Measurements from ENCODE around the gene WDR5. TPM values are rescaled to one million over a fixed set of nuclear protein-coding genes. Genes with fewer than 3 reads are reported as not detected.

WDR5 gene
- total and polyA plus RNA-seq, 7 experiments from 2014 or later: 13.8 to 42.3 (median 20.2) TPM

DNA sequence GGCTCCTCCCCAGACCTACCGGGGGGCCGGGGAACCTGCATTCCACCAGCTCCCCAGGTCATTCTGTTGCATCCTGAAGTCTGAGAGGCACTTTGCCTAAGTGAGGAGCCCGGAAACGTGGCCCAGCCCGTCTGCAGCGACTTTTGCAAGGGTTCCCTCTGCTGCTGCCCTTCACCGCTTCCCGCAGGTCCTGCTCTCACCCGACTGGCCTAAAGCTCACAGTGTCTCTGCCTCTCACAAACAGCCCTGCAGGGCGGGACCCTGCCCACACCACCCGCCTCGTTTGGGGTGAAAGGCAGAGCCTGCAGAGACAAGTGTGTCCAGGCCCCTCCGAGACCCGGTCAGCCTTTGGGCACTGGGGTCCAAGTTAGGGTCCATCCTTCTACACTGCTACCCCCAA is 9.5 kb upstream of the WDR5 start:
- Mint-ChIP-seq H3K27ac (no peak overlapping the region), H3K4me3 (no peak overlapping the region), H3K4me1 (peaks cover 0 to 6% (median 0%) of the 10 kb centered on the region in 7 donors), H3K9me3 (no peaks in the 10 kb centered on the region), H3K27me3 (no peaks in the 10 kb centered on the region), H3K36me3 (no peaks in the 10 kb centered on the region)
- intact Hi-C loops (cut with micrococcal nuclease): no loop called here
- H3K9me3 ChIP-seq (ENCODE audit: control insufficient read depth in 2 of 3, low read length in 3 of 3): no peaks in the 10 kb centered on the region
- ChIA-PET CTCF (no interaction called here), POLR2A (no interaction called here)
- DNase-seq: no peak
- no peaks in the 10 kb centered on the region for H3K27me3 ChIP-seq (ENCODE audit: control insufficient read depth in 2 of 2, insufficient read depth in 2 of 2, low read length in 2 of 2)
- no peaks in the 10 kb centered on the region for H3K4me1 ChIP-seq (ENCODE audit: control insufficient read depth in 2 of 2, insufficient read depth in 2 of 2, low read length in 2 of 2)
- H3K27ac ChIP-seq (ENCODE audit: low read depth, low read length): no peak overlapping the region
- H3K4me3 ChIP-seq (ENCODE audit: low read length): no peak overlapping the region
- no peak for ATAC-seq
- H3K36me3 ChIP-seq (ENCODE audit: control insufficient read depth in 2 of 3, insufficient read depth in 3 of 3, low read length in 3 of 3): no peaks in the 10 kb centered on the region

DNA sequence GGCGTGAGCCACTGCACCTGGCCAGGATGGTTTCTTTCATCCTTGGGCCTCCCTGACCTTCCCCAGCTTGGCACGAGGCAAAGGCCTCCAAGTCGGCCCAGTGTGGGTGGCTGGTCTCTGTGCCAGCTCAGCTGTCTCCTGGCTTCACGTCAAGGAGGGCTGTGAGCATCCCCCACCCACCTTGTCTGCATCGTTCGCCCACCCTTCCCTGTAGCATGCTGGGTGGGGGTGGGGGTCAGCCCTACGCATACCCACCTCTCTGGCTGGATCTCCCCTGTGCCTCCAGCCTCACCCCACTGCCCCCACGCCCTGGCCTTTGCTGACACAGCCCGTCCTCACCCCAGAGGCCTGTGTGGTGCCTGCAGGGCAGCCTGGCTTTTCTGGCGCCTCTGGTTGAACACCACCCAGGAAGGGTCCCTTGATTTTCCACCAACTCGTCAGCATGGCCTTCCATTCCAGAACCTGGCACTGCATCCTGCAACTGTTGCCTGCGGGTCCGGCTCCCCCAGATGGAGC is 8.8 kb upstream of the WDR5 start:
- H3K36me3 Mint-ChIP-seq: no peaks in the 10 kb centered on the region
- H3K4me3 ChIP-seq (ENCODE audit: low read length): no peak overlapping the region
- H3K9me3 ChIP-seq (ENCODE audit: control insufficient read depth in 2 of 3, low read length in 3 of 3): no peaks in the 10 kb centered on the region
- no peaks in the 10 kb centered on the region for H3K4me1 ChIP-seq (ENCODE audit: control insufficient read depth in 2 of 2, insufficient read depth in 2 of 2, low read length in 2 of 2)
- ChIA-PET POLR2A (no interaction called here), CTCF (no interaction called here)
- intact Hi-C loops (cut with micrococcal nuclease): no loop called here
- H3K27me3 ChIP-seq (ENCODE audit: control insufficient read depth in 2 of 2, insufficient read depth in 2 of 2, low read length in 2 of 2): no peaks in the 10 kb centered on the region
- ATAC-seq: no peak
- no peaks in the 10 kb centered on the region for H3K9me3 Mint-ChIP-seq
- H3K27ac Mint-ChIP-seq: no peak overlapping the region
- no peaks in the 10 kb centered on the region for H3K36me3 ChIP-seq (ENCODE audit: control insufficient read depth in 2 of 3, insufficient read depth in 3 of 3, low read length in 3 of 3)
- DNase-seq: no peak
- no peak overlapping the region for H3K4me3 Mint-ChIP-seq
- H3K27ac ChIP-seq (ENCODE audit: low read depth, low read length): no peak overlapping the region
- H3K27me3 Mint-ChIP-seq: no peaks in the 10 kb centered on the region
- peaks cover 0 to 7% (median 3%) of the 10 kb centered on the region in 7 donors for H3K4me1 Mint-ChIP-seq

DNA sequence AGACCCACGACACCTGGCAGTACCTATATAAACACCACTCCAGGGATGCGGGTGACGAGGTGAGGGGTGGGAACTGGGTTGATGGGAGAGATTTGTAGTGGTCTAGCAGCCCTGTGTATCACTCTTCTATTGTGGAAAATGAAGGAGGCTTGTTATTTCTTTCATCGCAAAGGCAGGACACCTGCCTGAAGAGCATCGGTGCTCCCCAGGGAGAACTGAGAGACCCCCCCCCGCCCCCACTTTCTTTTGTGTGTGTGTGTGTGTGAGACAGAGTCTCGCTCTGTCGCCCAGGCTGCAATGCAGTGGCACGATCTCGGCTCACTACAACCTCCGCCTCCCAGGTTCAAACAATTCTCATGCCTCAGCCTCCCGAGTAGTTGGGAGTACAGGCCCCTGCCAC is 8.3 kb upstream of the WDR5 start:
- Histone ChIP-seq H3K4me3 (ENCODE audit: low read length) (no peak overlapping the region), H3K27ac (ENCODE audit: low read depth, low read length) (no peak overlapping the region), H3K4me1 (ENCODE audit: control insufficient read depth in 2 of 2, insufficient read depth in 2 of 2, low read length in 2 of 2) (no peaks in the 10 kb centered on the region), H3K9me3 (ENCODE audit: control insufficient read depth in 2 of 3, low read length in 3 of 3) (no peaks in the 10 kb centered on the region), H3K36me3 (ENCODE audit: control insufficient read depth in 2 of 3, insufficient read depth in 3 of 3, low read length in 3 of 3) (no peaks in the 10 kb centered on the region), H3K27me3 (ENCODE audit: control insufficient read depth in 2 of 2, insufficient read depth in 2 of 2, low read length in 2 of 2) (no peaks in the 10 kb centered on the region)
- ATAC-seq: no peak
- no peaks in the 10 kb centered on the region for H3K36me3 Mint-ChIP-seq
- no peak for DNase-seq
- ChIA-PET POLR2A (no interaction called here), CTCF (no interaction called here)
- H3K27ac Mint-ChIP-seq: no peak overlapping the region
- H3K27me3 Mint-ChIP-seq: no peaks in the 10 kb centered on the region
- intact Hi-C loops (cut with micrococcal nuclease): no loop called here
- H3K4me3 Mint-ChIP-seq: no peak overlapping the region
- no peaks in the 10 kb centered on the region for H3K9me3 Mint-ChIP-seq
- H3K4me1 Mint-ChIP-seq: peaks cover 0 to 9% (median 3%) of the 10 kb centered on the region in 7 donors

DNA sequence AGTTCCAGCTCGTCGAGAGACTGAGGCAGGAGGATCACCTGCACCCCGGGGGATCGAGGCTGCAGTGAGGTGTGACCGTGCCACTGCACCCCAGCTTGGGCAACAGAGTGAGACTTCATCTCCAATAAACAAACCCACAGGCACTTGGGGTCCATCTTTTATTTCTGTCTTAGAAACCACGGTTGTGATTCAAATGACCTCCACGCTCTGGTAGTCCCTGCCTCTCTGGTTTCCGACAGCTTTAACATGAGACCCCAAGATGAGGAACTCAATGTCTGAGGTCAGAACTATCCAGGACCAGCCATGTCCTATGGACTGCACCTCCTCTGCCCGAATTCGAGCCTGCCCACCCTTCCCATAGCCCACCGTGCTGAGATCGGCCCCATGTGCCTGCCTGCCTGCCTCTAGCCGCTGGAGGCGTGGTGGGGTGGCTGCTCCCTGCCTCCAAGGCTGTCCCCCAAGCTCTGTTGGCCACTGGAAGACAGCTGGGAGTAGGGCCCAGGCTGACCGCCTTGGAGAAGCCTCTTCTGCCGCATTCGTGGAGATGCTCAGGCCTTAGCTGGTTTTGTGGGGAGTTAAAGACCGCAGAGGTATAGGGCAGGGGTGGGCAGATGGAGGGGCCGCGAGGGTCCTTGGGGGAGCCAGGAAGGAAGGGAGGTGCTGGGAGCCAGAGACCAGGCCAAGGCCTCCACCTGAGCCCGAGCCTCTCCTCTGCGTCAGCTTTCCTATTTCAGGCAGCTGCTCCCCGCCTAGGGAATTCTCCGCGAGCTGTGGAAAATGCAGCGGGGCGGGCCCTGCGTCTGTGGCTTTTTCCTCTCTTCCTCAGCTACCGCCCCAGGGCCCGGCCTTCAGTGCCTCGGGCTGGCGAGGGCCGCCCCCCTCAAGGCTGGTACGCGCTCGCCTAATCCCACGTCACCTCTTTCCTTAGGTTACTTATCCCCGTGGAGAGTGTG is 6.9 kb upstream of the WDR5 start:
- H3K4me3 ChIP-seq (ENCODE audit: low read length): no peak overlapping the region
- POLR2A ChIA-PET: no interaction called here
- ATAC-seq (no peak), DNase-seq (no peak)
- no peaks in the 10 kb centered on the region for H3K27me3 ChIP-seq (ENCODE audit: control insufficient read depth in 2 of 2, insufficient read depth in 2 of 2, low read length in 2 of 2)
- no peak overlapping the region for H3K4me3 Mint-ChIP-seq
- no peaks in the 10 kb centered on the region for H3K9me3 Mint-ChIP-seq
- no peaks in the 10 kb centered on the region for H3K4me1 ChIP-seq (ENCODE audit: control insufficient read depth in 2 of 2, insufficient read depth in 2 of 2, low read length in 2 of 2)
- peaks cover 2 to 16% (median 8%) of the 10 kb centered on the region in 7 donors for H3K4me1 Mint-ChIP-seq
- H3K27me3 Mint-ChIP-seq: no peaks in the 10 kb centered on the region
- H3K36me3 ChIP-seq (ENCODE audit: control insufficient read depth in 2 of 3, insufficient read depth in 3 of 3, low read length in 3 of 3): no peaks in the 10 kb centered on the region
- CTCF ChIA-PET: no interaction called here
- H3K27ac Mint-ChIP-seq: no peak overlapping the region
- no peaks in the 10 kb centered on the region for H3K9me3 ChIP-seq (ENCODE audit: control insufficient read depth in 2 of 3, low read length in 3 of 3)
- no peaks in the 10 kb centered on the region for H3K36me3 Mint-ChIP-seq
- H3K27ac ChIP-seq (ENCODE audit: low read depth, low read length): no peak overlapping the region
- intact Hi-C loops (cut with micrococcal nuclease): no loop called here

DNA sequence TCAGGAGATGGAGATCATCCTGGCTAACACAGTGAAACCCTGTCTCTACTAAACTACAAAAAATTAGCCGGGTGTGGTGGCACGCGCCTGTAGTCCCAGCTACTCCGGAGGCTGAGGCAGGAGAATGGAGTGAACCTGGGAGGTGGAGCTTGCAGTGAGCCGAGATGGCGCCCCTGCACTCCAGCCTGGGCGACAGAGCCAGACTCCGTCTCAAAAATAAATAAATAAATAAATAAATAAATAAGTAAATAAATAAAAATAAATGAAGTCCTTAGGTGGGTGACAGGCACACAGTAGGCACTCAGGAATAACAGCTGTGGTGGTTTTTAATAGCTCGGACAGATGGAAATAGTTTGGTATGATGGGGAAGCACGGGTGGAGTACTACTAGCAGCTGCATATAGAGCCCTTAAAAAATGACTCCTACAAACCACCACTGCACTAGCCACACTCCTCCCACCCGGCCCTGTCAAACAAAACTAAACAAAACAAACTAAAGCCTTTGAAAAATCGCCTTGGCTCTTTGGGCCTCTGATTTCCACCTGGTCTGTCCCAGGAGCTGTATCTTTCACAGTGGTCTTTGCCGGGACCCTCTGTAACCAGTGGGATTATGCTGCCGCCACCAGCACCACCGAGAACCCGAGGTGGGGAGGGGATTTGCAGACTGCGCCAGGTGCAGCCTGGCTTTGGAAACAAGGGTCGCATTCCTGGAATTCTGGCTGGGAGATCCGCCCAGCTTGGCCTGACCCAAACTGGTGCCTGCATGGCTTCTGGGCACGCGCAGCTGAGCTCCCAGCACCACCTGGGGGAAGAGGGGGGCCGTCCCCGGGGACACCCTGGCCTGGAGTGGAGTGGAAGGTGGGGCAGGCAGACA is 5.1 kb upstream of the WDR5 start:
- Mint-ChIP-seq H3K27me3 (no peaks in the 10 kb centered on the region), H3K27ac (no peak overlapping the region), H3K36me3 (no peaks in the 10 kb centered on the region), H3K4me3 (no peak overlapping the region), H3K4me1 (peaks cover 10 to 27% (median 18%) of the 10 kb centered on the region in 7 donors), H3K9me3 (no peaks in the 10 kb centered on the region)
- ChIA-PET POLR2A (no interaction called here), CTCF (no interaction called here)
- peaks cover 0 to 7% (median 0%) of the 10 kb centered on the region in 3 experiments for H3K36me3 ChIP-seq (ENCODE audit: control insufficient read depth in 2 of 3, insufficient read depth in 3 of 3, low read length in 3 of 3)
- ATAC-seq: no peak
- DNase-seq: no peak
- H3K4me3 ChIP-seq (ENCODE audit: low read length): no peak overlapping the region
- no peak overlapping the region for H3K27ac ChIP-seq (ENCODE audit: low read depth, low read length)
- no peaks in the 10 kb centered on the region for H3K9me3 ChIP-seq (ENCODE audit: control insufficient read depth in 2 of 3, low read length in 3 of 3)
- peaks cover 4 to 6% of the 10 kb centered on the region in 2 donors for H3K4me1 ChIP-seq (ENCODE audit: control insufficient read depth in 2 of 2, insufficient read depth in 2 of 2, low read length in 2 of 2)
- intact Hi-C loops (cut with micrococcal nuclease): no loop called here
- H3K27me3 ChIP-seq (ENCODE audit: control insufficient read depth in 2 of 2, insufficient read depth in 2 of 2, low read length in 2 of 2): no peaks in the 10 kb centered on the region

DNA sequence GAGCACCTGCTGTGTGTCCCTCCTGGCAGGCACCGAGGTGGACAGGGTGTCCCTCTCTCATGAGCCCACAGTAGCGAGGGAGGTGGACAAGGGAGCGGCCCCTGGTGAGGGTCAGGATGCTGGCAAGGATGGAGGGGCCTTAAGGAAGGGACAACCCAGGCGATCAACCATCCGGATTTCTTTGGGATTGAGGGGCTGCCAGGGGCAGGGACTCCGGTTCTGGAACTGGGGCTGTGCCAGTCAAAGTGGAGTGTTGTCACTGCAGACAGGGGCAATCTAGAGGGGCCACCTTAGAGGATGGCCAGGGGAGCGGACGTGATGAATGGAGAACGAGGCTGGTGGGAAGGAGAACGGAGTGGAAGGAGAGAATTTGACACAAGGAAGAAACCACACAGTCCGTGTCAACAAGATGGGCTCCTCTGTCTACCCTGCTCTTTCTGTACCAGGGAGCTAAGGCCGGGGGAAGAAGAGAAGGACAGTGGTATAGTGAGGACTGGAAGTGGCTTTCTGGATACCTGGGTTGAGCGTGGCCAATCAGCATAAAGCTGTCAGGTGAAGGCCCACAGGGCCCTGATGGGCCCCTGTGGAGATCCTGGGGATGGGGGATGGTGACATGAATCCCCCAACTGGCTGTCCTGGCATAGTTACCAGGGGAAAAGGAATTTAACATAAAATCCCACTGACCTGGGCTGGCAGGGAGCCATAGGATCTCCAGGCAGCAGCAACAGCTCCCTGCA is 4.2 kb upstream of the WDR5 start:
- Mint-ChIP-seq H3K9me3 (no peaks in the 10 kb centered on the region), H3K36me3 (peaks cover 0 to under 1% (median 0%) of the 10 kb centered on the region in 5 donors), H3K27me3 (no peaks in the 10 kb centered on the region), H3K27ac (peak overlapping the region in 1 of 9 donors; percentile 56), H3K4me3 (peak overlapping the region in 2 of 10 donors; percentile 2 to 68), H3K4me1 (peaks cover 10 to 28% (median 20%) of the 10 kb centered on the region in 7 donors)
- no peak for DNase-seq
- no peak for ATAC-seq
- H3K36me3 ChIP-seq (ENCODE audit: control insufficient read depth in 2 of 3, insufficient read depth in 3 of 3, low read length in 3 of 3): peaks cover 0 to 7% (median 0%) of the 10 kb centered on the region in 3 experiments
- POLR2A ChIA-PET: no interaction called here
- no peaks in the 10 kb centered on the region for H3K9me3 ChIP-seq (ENCODE audit: control insufficient read depth in 2 of 3, low read length in 3 of 3)
- intact Hi-C loops (cut with micrococcal nuclease): no loop called here
- CTCF ChIA-PET: interaction anchor here (0.6 to 1.0 kb wide), 2 partner anchors 38 to 311 kb away, joined by 3 read pairs; no protein-coding TSS in a partner anchor
- H3K4me1 ChIP-seq (ENCODE audit: control insufficient read depth in 2 of 2, insufficient read depth in 2 of 2, low read length in 2 of 2): peaks cover 6 to 10% of the 10 kb centered on the region in 2 donors
- H3K27ac ChIP-seq (ENCODE audit: low read depth, low read length): no peak overlapping the region
- no peak overlapping the region for H3K4me3 ChIP-seq (ENCODE audit: low read length)
- H3K27me3 ChIP-seq (ENCODE audit: control insufficient read depth in 2 of 2, insufficient read depth in 2 of 2, low read length in 2 of 2): no peaks in the 10 kb centered on the region

All from naive thymus-derived CD4-positive, alpha-beta T cell (primary cell).